ENCODE measurements around the gene RNF4.

GRCh38 chr4:2451036-2451520 lies 17.8 kb upstream of the RNF4 start:
- TF ChIP-seq EZH2 (IDR thresholded peaks at IDR 0.05; ENCODE audit: insufficient read depth, low read length) = no peak
- TF ChIP-seq, protein P1, sequence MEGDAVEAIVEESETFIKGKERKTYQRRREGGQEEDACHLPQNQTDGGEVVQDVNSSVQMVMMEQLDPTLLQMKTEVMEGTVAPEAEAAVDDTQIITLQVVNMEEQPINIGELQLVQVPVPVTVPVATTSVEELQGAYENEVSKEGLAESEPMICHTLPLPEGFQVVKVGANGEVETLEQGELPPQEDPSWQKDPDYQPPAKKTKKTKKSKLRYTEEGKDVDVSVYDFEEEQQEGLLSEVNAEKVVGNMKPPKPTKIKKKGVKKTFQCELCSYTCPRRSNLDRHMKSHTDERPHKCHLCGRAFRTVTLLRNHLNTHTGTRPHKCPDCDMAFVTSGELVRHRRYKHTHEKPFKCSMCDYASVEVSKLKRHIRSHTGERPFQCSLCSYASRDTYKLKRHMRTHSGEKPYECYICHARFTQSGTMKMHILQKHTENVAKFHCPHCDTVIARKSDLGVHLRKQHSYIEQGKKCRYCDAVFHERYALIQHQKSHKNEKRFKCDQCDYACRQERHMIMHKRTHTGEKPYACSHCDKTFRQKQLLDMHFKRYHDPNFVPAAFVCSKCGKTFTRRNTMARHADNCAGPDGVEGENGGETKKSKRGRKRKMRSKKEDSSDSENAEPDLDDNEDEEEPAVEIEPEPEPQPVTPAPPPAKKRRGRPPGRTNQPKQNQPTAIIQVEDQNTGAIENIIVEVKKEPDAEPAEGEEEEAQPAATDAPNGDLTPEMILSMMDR (IDR thresholded peaks at IDR 0.05; ENCODE audit: insufficient read depth, low read depth, low read length) = no peak
